ENCODE measurements around the gene MED27.

The MED27 gene

GRCh38 chr9:132035679-132036078, 44.0 kb downstream of the MED27 start:
- ATAC-seq (ENCODE audit: insufficient read depth, low read depth) (no peak), DNase-seq (no peak)
- no peak for TF ChIP-seq EZH2 (IDR thresholded peaks at IDR 0.05; ENCODE audit: borderline replicate concordance, low read depth, low read length, severe bottlenecking)
- TF ChIP-seq CTCF (IDR thresholded peaks at IDR 0.05; ENCODE audit: borderline replicate concordance, extremely low read depth, low read length, poor library complexity, severe bottlenecking) = no peak
- Histone ChIP-seq H2AFZ (ENCODE audit: low read depth, low read length) (no peak overlapping the region), H3K79me2 (ENCODE audit: insufficient read depth, low read length) (peaks cover 36% of the 10 kb centered on the region; the same call in 1 of the 2 replicates), H3K9ac (ENCODE audit: low read depth, low read length) (no peak overlapping the region), H3K27ac (ENCODE audit: low read length) (no peak overlapping the region), H3K27me3 (ENCODE audit: insufficient read depth, low read length, poor library complexity) (no peaks in the 10 kb centered on the region), H3K4me2 (ENCODE audit: insufficient read depth, low read length) (no peak overlapping the region), H4K20me1 (ENCODE audit: insufficient read depth, low read length) (peaks cover 66% of the 10 kb centered on the region; the same call in 1 of the 2 replicates), H3K4me1 (ENCODE audit: insufficient read depth, low read length) (no peaks in the 10 kb centered on the region), H3K36me3 (ENCODE audit: insufficient read depth, low read length) (no peaks in the 10 kb centered on the region), H3K9me3 (ENCODE audit: insufficient read depth, low read length, severe bottlenecking) (no peaks in the 10 kb centered on the region), H3K4me3 (ENCODE audit: low read depth in 1 of 2, low read length in 2 of 2) (no peak overlapping the region)

DNA sequence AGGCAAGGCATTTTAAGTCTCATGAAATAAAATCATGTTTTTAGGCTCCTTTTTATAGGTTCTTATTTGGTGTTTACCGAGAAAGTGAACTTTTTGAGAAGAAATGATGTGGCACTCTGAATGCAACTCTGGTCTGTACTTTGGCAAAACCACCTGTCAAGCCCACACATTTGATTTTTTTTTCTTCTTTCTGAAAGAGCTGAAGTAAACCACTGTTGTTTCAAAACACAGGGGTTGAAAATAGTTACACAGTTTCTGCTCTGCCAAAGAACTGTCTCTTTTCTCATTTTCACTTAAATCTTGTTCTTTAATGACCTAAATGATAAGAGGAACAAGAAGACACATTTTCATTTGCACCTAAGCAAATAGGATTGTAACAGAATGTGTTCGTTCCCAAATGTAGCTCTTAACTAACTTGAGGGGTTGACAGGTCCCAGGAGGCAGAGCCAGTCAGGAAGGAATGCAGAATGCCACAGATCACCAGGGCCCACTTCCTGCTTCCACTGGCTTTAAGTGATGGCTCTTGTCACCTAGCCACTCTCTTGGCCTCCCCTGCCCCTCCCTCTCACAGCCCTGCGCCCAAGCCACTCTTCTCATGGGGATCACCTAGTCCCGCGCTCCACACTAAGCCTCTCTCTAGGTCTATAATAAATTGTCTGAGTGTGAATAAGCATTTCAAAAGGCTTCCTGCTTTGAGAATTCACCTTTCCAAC, 47.3 kb downstream of the MED27 start:
- Histone ChIP-seq H3K4me1 (ENCODE audit: insufficient read depth, low read length) (no peaks in the 10 kb centered on the region), H3K36me3 (ENCODE audit: insufficient read depth, low read length) (no peaks in the 10 kb centered on the region), H3K4me3 (ENCODE audit: low read depth in 1 of 2, low read length in 2 of 2) (no peak overlapping the region), H3K27me3 (ENCODE audit: insufficient read depth, low read length, poor library complexity) (no peaks in the 10 kb centered on the region), H2AFZ (ENCODE audit: low read depth, low read length) (no peak overlapping the region), H4K20me1 (ENCODE audit: insufficient read depth, low read length) (peaks cover 70% of the 10 kb centered on the region), H3K9ac (ENCODE audit: low read depth, low read length) (no peak overlapping the region), H3K27ac (ENCODE audit: low read length) (no peak overlapping the region), H3K4me2 (ENCODE audit: insufficient read depth, low read length) (no peak overlapping the region), H3K79me2 (ENCODE audit: insufficient read depth, low read length) (peaks cover 38% of the 10 kb centered on the region), H3K9me3 (ENCODE audit: insufficient read depth, low read length, severe bottlenecking) (no peaks in the 10 kb centered on the region)
- ATAC-seq (ENCODE audit: insufficient read depth, low read depth) (no peak), DNase-seq (no peak)
- no peak for TF ChIP-seq CTCF (IDR thresholded peaks at IDR 0.05; ENCODE audit: borderline replicate concordance, extremely low read depth, low read length, poor library complexity, severe bottlenecking)
- no peak for TF ChIP-seq EZH2 (IDR thresholded peaks at IDR 0.05; ENCODE audit: borderline replicate concordance, low read depth, low read length, severe bottlenecking)

DNA sequence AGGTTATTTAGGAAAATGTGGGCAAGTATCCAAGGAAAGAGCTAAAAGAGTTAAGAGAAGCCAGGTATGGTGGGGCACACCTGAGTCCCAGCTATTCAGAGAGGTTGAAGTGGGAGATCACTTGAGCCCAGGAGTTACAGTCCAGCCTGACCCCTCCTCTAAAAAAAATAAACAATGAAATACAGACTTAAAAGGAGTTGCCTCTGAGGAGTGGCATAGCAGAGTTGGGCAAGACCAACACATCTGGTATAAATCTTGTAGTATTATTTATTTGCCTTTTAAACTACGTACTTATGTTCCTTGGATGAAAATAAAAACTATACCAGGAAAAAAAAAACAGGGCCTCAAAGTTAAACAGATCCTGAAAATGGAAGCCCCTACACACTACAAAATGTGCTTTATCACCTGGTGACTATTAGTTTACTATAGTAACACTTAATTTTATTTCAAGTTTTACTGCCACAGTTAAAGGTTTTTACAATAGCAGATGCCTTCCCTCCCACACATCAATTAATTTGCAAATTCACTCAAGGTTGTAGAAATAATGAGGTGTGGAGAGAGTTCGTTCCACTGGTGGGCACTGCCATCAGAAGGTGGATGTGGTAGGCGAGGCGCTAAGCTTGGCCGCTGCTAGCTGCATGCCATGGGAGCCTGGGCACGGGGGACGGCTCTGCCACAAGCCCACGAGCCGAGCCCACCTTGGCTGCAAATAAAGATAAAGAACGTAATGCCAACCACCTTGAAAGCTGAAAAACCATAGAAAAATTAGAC, 48.0 kb downstream of the MED27 start:
- Histone ChIP-seq H3K9me3 (ENCODE audit: insufficient read depth, low read length, severe bottlenecking) (no peaks in the 10 kb centered on the region), H3K27me3 (ENCODE audit: insufficient read depth, low read length, poor library complexity) (no peaks in the 10 kb centered on the region), H3K4me3 (ENCODE audit: low read depth in 1 of 2, low read length in 2 of 2) (no peak overlapping the region), H3K4me2 (ENCODE audit: insufficient read depth, low read length) (no peak overlapping the region), H3K27ac (ENCODE audit: low read length) (no peak overlapping the region), H3K79me2 (ENCODE audit: insufficient read depth, low read length) (peaks cover 37% of the 10 kb centered on the region), H3K36me3 (ENCODE audit: insufficient read depth, low read length) (no peaks in the 10 kb centered on the region), H3K4me1 (ENCODE audit: insufficient read depth, low read length) (no peaks in the 10 kb centered on the region), H2AFZ (ENCODE audit: low read depth, low read length) (no peak overlapping the region), H4K20me1 (ENCODE audit: insufficient read depth, low read length) (peaks cover 68% of the 10 kb centered on the region), H3K9ac (ENCODE audit: low read depth, low read length) (no peak overlapping the region)
- no peak for DNase-seq
- TF ChIP-seq CTCF (IDR thresholded peaks at IDR 0.05; ENCODE audit: borderline replicate concordance, extremely low read depth, low read length, poor library complexity, severe bottlenecking) (no peak), EZH2 (IDR thresholded peaks at IDR 0.05; ENCODE audit: borderline replicate concordance, low read depth, low read length, severe bottlenecking) (no peak)
- ATAC-seq (ENCODE audit: insufficient read depth, low read depth) = no peak

Data from DND-41 (cell line).